Panc1 (cell line): Measurements from ENCODE around the gene SDC4. TPM values are rescaled to one million over a fixed set of nuclear protein-coding genes. Genes with fewer than 3 reads are reported as not detected.

Experiments
- ATAC-seq: fragments of 200-7000 bp; cut with Tn5 transposase; 2 replicates; pipeline ENCODE4 v1.9.1; 2020; ENCODE audit warnings: mild to moderate bottlenecking, moderate library complexity
- BruUV-seq: library from RNA; stranded (reverse); fragments of 400-500 nt; replicated peaks from 2 replicates; lab custom pipeline; 2021; lab: Mats Ljungman, UMichigan
- CTCF ChIA-PET: fragments of 300-600 bp; sonication (Branson Sonifier 250); formaldehyde crosslinking; loops from one replicate; lab custom pipeline; 2022; ENCODE audit warnings: antibody characterized with exemption; lab: Charles Lee
- POLR2A ChIA-PET: fragments of 300-600 bp; sonication (Branson Sonifier 250); formaldehyde crosslinking; loops from one replicate; lab custom pipeline; 2022; ENCODE audit warnings: antibody characterized with exemption; lab: Charles Lee
- DNase-seq: peaks from one replicate; pipeline ENCODE4 v3.0.0-alpha.2; 2010; ENCODE audit warnings: low read depth, low spot score
- H3K27ac ChIP-seq: 2 replicates; pipeline ENCODE4 v1.5.1; 2011; ENCODE audit warnings: mild to moderate bottlenecking, low read length, inconsistent platforms
- H3K27me3 ChIP-seq: fragments of 200-500 bp; sonication (Bioruptor generic); 2 replicates; pipeline ENCODE4 v1.6.0; 2014; ENCODE audit warnings: low read length, inconsistent platforms; ENCODE audit not compliant: control insufficient read depth, insufficient read depth
- H3K36me3 ChIP-seq: fragments of 200-500 bp; sonication (Bioruptor generic); 2 replicates; pipeline ENCODE4 v1.5.1; 2014; ENCODE audit warnings: inconsistent platforms, mild to moderate bottlenecking, low read length, moderate library complexity; ENCODE audit not compliant: control insufficient read depth, insufficient read depth
- H3K4me1 ChIP-seq: 2 replicates; pipeline ENCODE4 v1.5.1; 2011; ENCODE audit warnings: inconsistent platforms, mild to moderate bottlenecking, low read length, moderate library complexity; ENCODE audit not compliant: control insufficient read depth, insufficient read depth
- H3K4me3 ChIP-seq, 2 experiments: 2 replicates each; pipeline ENCODE4 v1.5.1; 2011 to 2012; ENCODE audit warnings: low read depth in 2 of 2, low read length in 2 of 2, mild to moderate bottlenecking in 2 of 2, inconsistent platforms in 1 of 2, moderate library complexity in 1 of 2
- H3K9me3 ChIP-seq: fragments of 200-500 bp; sonication (Bioruptor generic); 2 replicates; pipeline ENCODE4 v1.5.1; 2014; ENCODE audit warnings: low read depth, mild to moderate bottlenecking, inconsistent platforms, low read length, moderate library complexity; ENCODE audit not compliant: control insufficient read depth, insufficient read depth
- CTCF ChIP-seq: fragments of 450-650 bp; IDR thresholded peaks from 2 replicates; pipeline ENCODE4 v1.5.1; 2017; ENCODE audit warnings: mild to moderate bottlenecking
- POLR2AphosphoS5 ChIP-seq: IDR thresholded peaks from 2 replicates; pipeline ENCODE4 v1.6.1; 2012; ENCODE audit warnings: mild to moderate bottlenecking, low read depth, low read length, moderate library complexity
- REST ChIP-seq, 2 experiments: IDR thresholded peaks; 2 replicates each; pipeline ENCODE4 v1.6.1; 2011 to 2012; ENCODE audit warnings: low read depth in 2 of 2, control low read depth in 1 of 2, low read length in 1 of 2, mild to moderate bottlenecking in 1 of 2, moderate library complexity in 1 of 2; ENCODE audit not compliant: insufficient read depth in 1 of 2
- SIN3A ChIP-seq: IDR thresholded peaks from 2 replicates; pipeline ENCODE4 v1.6.1; 2012; ENCODE audit warnings: low read depth, mild to moderate bottlenecking, low read length, moderate library complexity, borderline replicate concordance; ENCODE audit not compliant: insufficient read depth
- TCF7L2 ChIP-seq: IDR thresholded peaks from 2 replicates; pipeline ENCODE4 v1.6.1; 2011; ENCODE audit warnings: mild to moderate bottlenecking, low read depth, low read length, inconsistent platforms
- in situ Hi-C: cut with HindIII; loops from 2 replicates; pipeline ENCODE4 v1.10.0; 2016; ENCODE audit warnings: low sequenced_read_pairs, low pct_unique_long_range_greater_than_20kb
- intact Hi-C: fragments of 100-400 bp; cut with micrococcal nuclease; formaldehyde crosslinking; loops from one replicate; pipeline ENCODE4 v1.10.0; 2022; ENCODE audit not compliant: unreplicated experiment
- total RNA-seq: library from RNA; stranded (reverse); gene quantifications from one replicate; pipeline ENCODE4 v1.2.1, GENCODE V29; 2021; ENCODE audit not compliant: unreplicated experiment

SDC4 gene
- total RNA-seq, 1 experiment from 2014 or later = 93.3 TPM

GRCh38 chr20:45390931-45391330 lies 42.7 kb upstream of the SDC4 start:
- H3K27ac ChIP-seq = no peak overlapping the region
- ATAC-seq (no peak), DNase-seq (no peak)
- CTCF ChIA-PET = no interaction called here
- in situ Hi-C loops = no loop called here
- no peaks in the 10 kb centered on the region for H3K27me3 ChIP-seq
- H3K36me3 ChIP-seq = no peaks in the 10 kb centered on the region
- no TSS peak for BruUV-seq
- no peaks in the 10 kb centered on the region for H3K9me3 ChIP-seq
- intact Hi-C loops = no loop called here
- TF ChIP-seq SIN3A (no peak), CTCF (no peak), TCF7L2 (no peak), REST (IDR thresholded peaks at IDR 0.05; ENCODE audit: insufficient read depth in 1 of 2, low read depth in 2 of 2, low read length in 1 of 2) (no peak), POLR2AphosphoS5 (no peak)
- no peaks in the 10 kb centered on the region for H3K4me1 ChIP-seq
- no peak overlapping the region for H3K4me3 ChIP-seq
- POLR2A ChIA-PET = no interaction called here

GRCh38 chr20:45387274-45387673 lies 39.0 kb upstream of the SDC4 start:
- in situ Hi-C loops = no loop called here
- BruUV-seq = no TSS peak
- no peak for DNase-seq
- ChIA-PET CTCF (no interaction called here), POLR2A (no interaction called here)
- Histone ChIP-seq H3K27ac (no peak overlapping the region), H3K4me1 (no peaks in the 10 kb centered on the region), H3K36me3 (no peaks in the 10 kb centered on the region), H3K4me3 (no peak overlapping the region), H3K27me3 (no peaks in the 10 kb centered on the region), H3K9me3 (no peaks in the 10 kb centered on the region)
- ATAC-seq = no peak
- intact Hi-C loops = no loop called here
- no peak for TF ChIP-seq TCF7L2
- TF ChIP-seq CTCF = no peak
- no peak for TF ChIP-seq POLR2AphosphoS5
- no peak for TF ChIP-seq REST (IDR thresholded peaks at IDR 0.05; ENCODE audit: insufficient read depth in 1 of 2, low read depth in 2 of 2, low read length in 1 of 2)
- TF ChIP-seq SIN3A = no peak
